Activated naive CD8-positive, alpha-beta T cell treated with anti-CD3 and anti-CD28 coated beads, Interleukin-2, amount 10 ng/mL, durations not matched to agents 7 days and 5 days (primary cell): Measurements from ENCODE around the gene ARL1. TPM values are rescaled to one million over a fixed set of nuclear protein-coding genes. Genes with fewer than 3 reads are reported as not detected.
"Not testable (repeated sequence)": the region's sequence is repeated elsewhere in the genome, so short reads cannot be mapped to it uniquely, and the experiment has no call there.

Experiments
- ATAC-seq: fragments of 150-1000 bp; cut with Tn5 transposase; one replicate; pipeline ENCODE4 v1.10.0; 2021; ENCODE audit warnings: low read depth, moderate library complexity
- POLR2A ChIA-PET: fragments of 350-600 bp; sonication (Branson Sonifier 250); formaldehyde crosslinking; loops from one replicate; lab custom pipeline; 2021; ENCODE audit warnings: antibody characterized with exemption; lab: Charles Lee
- DNase-seq: peaks from one replicate; pipeline ENCODE4 v3.0.0; 2021
- H3K27ac Mint-ChIP-seq: one replicate; pipeline ENCODE4 v1.8.0; 2022; ENCODE audit warnings: mild to moderate bottlenecking, mixed read lengths
- H3K27me3 Mint-ChIP-seq: one replicate; pipeline ENCODE4 v1.8.0; 2022; ENCODE audit warnings: mild to moderate bottlenecking, moderate library complexity, mixed read lengths
- H3K36me3 Mint-ChIP-seq: one replicate; pipeline ENCODE4 v1.8.0; 2021; ENCODE audit warnings: mild to moderate bottlenecking, mixed read lengths
- H3K4me1 Mint-ChIP-seq: one replicate; pipeline ENCODE4 v1.8.0; 2021; ENCODE audit warnings: mixed read lengths
- H3K4me3 Mint-ChIP-seq: one replicate; pipeline ENCODE4 v1.8.0; 2022; ENCODE audit warnings: mild to moderate bottlenecking, moderate library complexity, mixed read lengths
- H3K9me3 Mint-ChIP-seq: one replicate; pipeline ENCODE4 v1.8.0; 2021; ENCODE audit warnings: mixed read lengths
- total RNA-seq, 2 experiments: library from RNA; stranded (reverse); gene quantifications; one replicate each; pipeline ENCODE4 v1.2.3, GENCODE V29; 2021

The ARL1 gene
- 10 to 100 TPM; 41.8 to 42.1 TPM for total RNA-seq

DNA sequence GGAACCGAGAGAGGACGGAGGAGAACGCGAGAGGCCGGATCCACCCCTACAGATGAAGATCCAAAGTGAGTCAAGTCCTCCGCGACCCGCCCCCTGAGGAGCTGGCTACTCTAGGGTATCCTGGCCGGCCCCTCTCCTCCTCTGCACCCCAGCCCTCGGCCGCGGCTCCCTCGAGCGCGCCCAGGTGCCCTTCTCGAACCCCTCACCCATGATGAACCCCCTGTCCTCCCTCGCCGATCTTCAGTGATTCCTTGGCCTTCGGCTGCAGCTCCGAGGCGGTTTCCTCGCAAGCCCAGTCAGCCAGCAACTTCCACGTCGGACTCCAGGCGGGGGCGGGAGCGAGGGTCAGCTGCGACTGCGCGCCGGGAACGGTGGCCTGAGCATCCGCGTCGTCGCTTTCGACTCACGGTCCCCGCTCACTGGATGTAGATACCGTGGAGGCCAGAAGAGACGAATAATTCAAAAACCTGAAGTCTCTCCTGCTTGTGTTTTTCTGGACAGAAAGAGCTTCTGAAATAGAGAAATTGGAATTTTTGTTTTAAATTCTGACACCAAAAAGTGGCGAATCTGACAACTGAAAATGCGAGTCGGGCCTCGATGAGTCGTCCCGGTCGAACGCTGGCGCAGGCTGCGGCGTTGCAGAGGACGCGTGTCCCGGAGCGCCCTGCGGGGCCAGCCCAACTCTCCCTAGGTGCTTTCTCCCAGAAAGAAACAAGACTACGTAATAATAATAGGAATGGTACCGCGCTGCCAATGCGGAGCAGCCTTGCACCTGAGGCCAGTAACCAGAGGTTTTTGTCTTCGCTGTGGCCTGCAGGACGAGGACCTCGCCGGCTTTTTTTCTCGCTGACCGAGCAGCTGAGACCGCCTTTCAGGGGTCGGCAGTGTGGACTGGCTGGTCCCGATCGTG is at the start of gene ARL1:
Gene ARL1 (minus strand): TSS at position 337 of the 910 bp plus-strand sequence. CDS start 127 bp downstream, at position 210.
- ATAC-seq = peak; percentile 79
- Mint-ChIP-seq H3K27me3 (peaks cover 4% of the 10 kb centered on the region), H3K27ac (peak within 1 kb of the TSS; percentile 89), H3K36me3 (peaks cover 2% of the 10 kb centered on the region), H3K4me1 (peaks cover 15% of the 10 kb centered on the region), H3K4me3 (peak within 1 kb of the TSS; percentile 90), H3K9me3 (no peaks in the 10 kb centered on the region)
- POLR2A ChIA-PET = interaction anchor here (0.7 kb wide), 1 partner anchor 432 kb away, joined by 3 read pairs; no protein-coding TSS in a partner anchor
- peak; percentile 77 for DNase-seq

DNA sequence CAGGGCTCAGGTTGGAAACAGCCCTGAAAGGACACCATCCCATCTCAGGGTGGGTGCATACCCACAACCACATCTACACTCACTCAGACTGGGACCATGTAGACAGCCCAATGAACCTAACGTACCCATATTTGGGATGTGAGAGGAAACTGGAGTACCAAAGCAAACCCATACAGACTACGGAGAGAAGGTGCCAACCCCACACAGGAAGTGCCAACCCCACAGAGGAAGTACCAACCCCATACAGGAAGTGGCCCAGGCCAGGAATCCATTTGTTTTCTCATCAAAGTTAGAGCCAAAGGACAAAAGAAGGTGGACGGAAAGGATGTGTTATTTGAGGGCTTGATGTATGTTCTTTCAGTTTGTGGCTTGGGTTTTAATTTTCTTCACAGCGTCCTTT is 48.1 kb upstream of the ARL1 start:
- Mint-ChIP-seq H3K9me3 (peaks cover 7% of the 10 kb centered on the region), H3K27ac (peak overlapping the region; percentile 79), H3K36me3 (peaks cover 5% of the 10 kb centered on the region), H3K4me3 (peak overlapping the region; percentile 38), H3K27me3 (no peaks in the 10 kb centered on the region), H3K4me1 (peaks cover 11% of the 10 kb centered on the region)
- DNase-seq (peak; percentile 32), ATAC-seq (peak; percentile 74)
- POLR2A ChIA-PET = no interaction called here

DNA sequence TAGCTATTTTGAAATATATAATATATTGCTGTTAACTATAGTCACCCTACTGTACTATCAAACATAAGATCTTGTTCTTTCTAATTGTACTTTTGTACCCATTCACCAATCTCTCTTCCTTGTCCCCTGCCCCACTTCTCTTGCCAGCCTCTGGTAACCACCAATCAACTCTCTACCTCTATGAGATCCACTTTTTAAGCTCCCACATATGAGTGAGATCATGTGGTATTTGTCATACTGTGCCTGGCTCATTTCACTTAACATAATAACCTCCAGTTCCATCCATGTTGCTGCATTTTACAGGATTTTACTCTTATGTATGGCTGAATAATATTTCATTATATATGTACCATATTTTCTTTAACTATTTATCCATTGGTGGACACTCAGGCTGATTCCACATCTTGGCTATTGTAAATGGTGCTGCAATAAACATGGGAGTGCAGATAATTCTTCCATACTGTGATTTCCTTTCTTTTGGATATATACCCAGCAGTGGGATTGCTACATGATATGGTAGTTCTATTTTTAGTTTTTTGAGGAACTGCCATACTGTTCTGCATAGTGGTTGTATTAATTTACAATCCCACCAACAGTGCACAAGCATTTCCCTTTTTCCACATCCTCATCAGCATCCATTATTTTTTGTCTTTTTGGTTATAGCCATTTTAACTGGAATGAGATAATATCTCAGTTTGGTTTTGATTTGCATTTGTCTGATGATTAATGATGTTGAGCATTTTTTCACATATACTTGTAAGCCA is 34.1 kb upstream of the ARL1 start:
- no peak overlapping the region for H3K4me3 Mint-ChIP-seq
- POLR2A ChIA-PET = no interaction called here
- peaks cover 20% of the 10 kb centered on the region for H3K27me3 Mint-ChIP-seq
- no peaks in the 10 kb centered on the region for H3K4me1 Mint-ChIP-seq
- ATAC-seq (no peak), DNase-seq (no peak)
- H3K36me3 Mint-ChIP-seq = no peaks in the 10 kb centered on the region
- H3K9me3 Mint-ChIP-seq = no peaks in the 10 kb centered on the region
- no peak overlapping the region for H3K27ac Mint-ChIP-seq

DNA sequence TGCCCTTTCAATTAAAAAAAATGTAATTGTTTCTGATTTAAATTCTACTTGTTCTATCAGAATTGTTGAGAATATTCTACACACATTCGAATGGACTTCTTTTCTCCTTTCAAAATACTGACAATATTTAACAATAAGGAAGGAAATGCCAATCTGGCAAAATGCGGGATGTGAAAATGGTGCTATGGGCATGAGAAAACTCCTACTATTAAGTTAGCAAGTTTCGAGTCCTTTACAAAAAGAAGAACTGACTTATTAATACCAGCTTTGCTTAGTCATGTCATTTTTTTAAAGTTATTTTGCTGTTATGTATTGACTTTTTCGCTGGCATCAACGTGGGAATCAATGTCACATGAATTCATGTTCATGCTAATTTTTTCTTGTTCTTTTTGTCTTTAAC is 31.7 kb upstream of the ARL1 start:
- Mint-ChIP-seq H3K27ac (no peak overlapping the region), H3K4me1 (no peaks in the 10 kb centered on the region), H3K4me3 (no peak overlapping the region), H3K9me3 (no peaks in the 10 kb centered on the region), H3K27me3 (peaks cover 20% of the 10 kb centered on the region), H3K36me3 (no peaks in the 10 kb centered on the region)
- POLR2A ChIA-PET = no interaction called here
- no peak for DNase-seq
- no peak for ATAC-seq

DNA sequence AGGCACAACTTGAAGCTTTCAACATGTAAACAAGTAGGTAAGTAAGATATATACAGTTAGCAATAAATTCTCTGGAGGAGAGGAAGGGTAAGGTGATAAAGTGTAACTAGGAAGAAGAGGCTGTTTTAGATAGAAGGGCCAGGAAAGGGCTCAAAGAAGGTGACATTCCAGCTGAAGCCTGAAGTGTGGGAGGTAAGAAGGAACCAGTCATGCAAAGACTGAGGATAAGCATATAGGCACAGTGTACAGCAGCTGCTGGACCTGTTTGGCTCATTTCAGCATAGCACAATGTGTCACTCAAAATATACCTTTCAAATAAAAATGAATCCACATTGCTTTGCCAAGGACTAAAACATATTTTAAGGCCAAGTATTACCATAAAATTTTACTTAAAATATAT is 28.6 kb upstream of the ARL1 start:
- H3K27ac Mint-ChIP-seq = no peak overlapping the region

DNA sequence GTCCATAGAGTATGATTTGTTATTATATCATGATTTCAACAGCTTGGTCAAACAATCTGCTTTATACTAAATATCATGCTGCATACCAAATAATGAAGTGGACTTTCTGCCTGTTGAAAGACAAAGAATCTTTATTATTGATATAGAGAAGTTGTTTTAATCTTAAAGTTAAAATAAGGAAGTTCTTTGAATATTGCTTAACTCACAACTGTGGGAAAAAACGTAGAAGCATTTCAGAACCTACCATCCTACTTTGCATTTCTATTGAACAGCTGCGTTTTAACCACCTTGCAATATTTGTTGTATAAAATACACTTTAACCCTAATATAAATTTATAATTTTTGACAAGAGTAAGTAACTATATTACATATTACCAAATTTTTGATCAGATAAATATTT is 22.9 kb upstream of the ARL1 start:
- ATAC-seq = no peak
- no peak for DNase-seq
- POLR2A ChIA-PET = no interaction called here

More for the DNA sequence above, 28.6 kb upstream of the ARL1 start:
- Mint-ChIP-seq H3K4me1 (no peaks in the 10 kb centered on the region), H3K4me3 (no peak overlapping the region), H3K36me3 (no peaks in the 10 kb centered on the region), H3K9me3 (no peaks in the 10 kb centered on the region), H3K27me3 (peaks cover 15% of the 10 kb centered on the region)
- ATAC-seq (no peak), DNase-seq (no peak)
- POLR2A ChIA-PET = no interaction called here

DNA sequence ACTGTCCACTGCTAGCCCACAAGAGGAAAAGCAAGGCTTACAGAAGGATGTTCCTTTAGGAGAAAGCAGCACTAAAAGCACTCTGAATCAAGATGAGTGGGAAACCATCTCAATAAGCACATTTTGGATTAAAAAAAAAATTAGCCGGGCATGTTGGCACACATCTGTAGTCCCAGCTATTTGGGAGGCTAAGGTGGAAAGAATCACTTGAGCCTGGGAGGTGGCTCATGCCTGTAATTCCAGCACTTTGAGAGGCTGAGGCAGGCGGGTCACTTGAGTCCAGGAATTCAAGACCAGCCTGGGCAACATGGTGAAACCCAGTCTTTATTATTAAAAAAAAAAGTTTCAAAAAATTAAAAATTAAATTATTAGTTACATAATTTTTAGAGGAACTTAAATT is 17.0 kb upstream of the ARL1 start:
- Mint-ChIP-seq H3K27me3 (no peaks in the 10 kb centered on the region), H3K9me3 (no peaks in the 10 kb centered on the region), H3K36me3 (no peaks in the 10 kb centered on the region), H3K4me1 (no peaks in the 10 kb centered on the region), H3K4me3 (no peak overlapping the region), H3K27ac (no peak overlapping the region)
- DNase-seq = no peak
- ATAC-seq = no peak
- POLR2A ChIA-PET = no interaction called here

More for the DNA sequence above, 22.9 kb upstream of the ARL1 start:
- Mint-ChIP-seq H3K4me3 (no peak overlapping the region), H3K27me3 (no peaks in the 10 kb centered on the region), H3K36me3 (no peaks in the 10 kb centered on the region), H3K27ac (no peak overlapping the region), H3K9me3 (no peaks in the 10 kb centered on the region), H3K4me1 (no peaks in the 10 kb centered on the region)

DNA sequence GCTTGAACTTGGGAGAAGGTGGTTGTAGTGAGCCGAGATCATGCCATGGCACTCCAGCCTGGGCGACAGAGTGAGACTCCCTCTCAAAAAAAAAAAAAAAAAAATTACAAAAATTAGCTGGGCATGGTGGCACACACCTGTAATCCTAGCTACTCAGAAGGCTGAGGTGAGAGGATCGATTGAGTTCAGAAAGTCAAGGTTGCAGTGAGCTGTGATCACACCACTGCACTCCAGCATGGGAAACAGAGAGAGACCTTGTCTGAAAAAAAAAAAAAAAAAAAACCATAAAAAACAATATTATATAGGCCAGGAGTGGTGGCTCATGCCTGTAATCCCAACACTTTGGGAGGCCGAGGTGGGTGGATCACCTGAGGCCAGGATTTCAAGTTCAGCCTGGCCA is 14.5 kb upstream of the ARL1 start:
- H3K27me3 Mint-ChIP-seq, H3K36me3 Mint-ChIP-seq, H3K4me3 Mint-ChIP-seq, ATAC-seq, H3K4me1 Mint-ChIP-seq, H3K27ac Mint-ChIP-seq, H3K9me3 Mint-ChIP-seq, DNase-seq, POLR2A ChIA-PET: not testable (repeated sequence)

DNA sequence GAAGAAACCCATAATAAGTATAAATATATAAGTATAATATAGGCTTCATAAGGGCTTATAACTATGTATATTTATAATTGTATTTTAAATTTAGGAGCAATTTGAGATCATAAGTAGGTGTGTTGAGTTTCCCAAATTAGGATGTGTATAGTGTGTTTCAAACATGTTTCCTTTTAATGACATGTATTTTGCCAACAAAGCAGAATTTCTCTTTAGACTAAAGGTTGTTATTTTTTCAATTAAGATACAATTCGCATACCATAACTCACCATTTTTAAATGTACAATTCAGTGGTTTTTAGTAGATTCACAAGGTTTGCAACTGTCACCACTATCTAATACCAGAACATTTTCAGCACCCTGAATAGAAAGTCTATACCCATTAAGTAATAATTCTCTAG is 7.7 kb upstream of the ARL1 start:
- Mint-ChIP-seq H3K4me3 (no peak overlapping the region), H3K9me3 (no peaks in the 10 kb centered on the region), H3K4me1 (no peaks in the 10 kb centered on the region), H3K27ac (no peak overlapping the region), H3K36me3 (no peaks in the 10 kb centered on the region), H3K27me3 (peaks cover 6% of the 10 kb centered on the region)
- no peak for DNase-seq
- ATAC-seq = no peak
- POLR2A ChIA-PET = interaction anchor here (0.6 kb wide), 1 partner anchor 591 kb away, joined by 3 read pairs; no protein-coding TSS in a partner anchor

DNA sequence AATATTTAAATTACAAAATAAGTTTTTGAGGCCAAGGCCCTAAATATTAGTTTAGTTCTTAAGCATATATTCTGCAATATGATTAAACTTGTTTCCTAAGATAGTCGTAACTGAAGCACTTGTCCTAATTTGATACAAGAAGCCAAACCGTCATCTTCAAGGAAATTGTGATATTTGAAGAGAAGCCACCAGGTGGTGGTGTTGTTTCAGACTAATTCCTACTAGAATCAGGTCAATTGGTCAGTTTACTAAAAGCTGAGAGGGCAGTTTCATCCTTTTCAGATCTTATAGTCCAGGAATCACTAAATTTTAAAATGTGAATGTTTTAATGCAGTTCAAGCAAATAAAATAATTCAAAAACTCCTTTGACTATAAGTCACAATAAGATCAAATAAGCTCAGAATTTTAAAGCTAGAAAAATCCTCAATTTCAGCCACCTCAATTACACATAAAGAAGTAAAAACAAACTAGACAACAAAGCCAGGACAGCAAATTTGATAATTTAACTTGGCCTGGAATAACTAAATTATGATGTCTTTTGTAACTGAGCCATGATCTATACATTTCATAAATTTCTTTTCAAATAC is 7.1 kb upstream of the ARL1 start:
- POLR2A ChIA-PET = interaction anchor here (0.6 kb wide), 1 partner anchor 591 kb away, joined by 3 read pairs; no protein-coding TSS in a partner anchor
- Mint-ChIP-seq H3K9me3 (no peaks in the 10 kb centered on the region), H3K4me3 (no peak overlapping the region), H3K4me1 (no peaks in the 10 kb centered on the region), H3K36me3 (no peaks in the 10 kb centered on the region), H3K27ac (no peak overlapping the region), H3K27me3 (peaks cover 6% of the 10 kb centered on the region)
- ATAC-seq = no peak
- no peak for DNase-seq

DNA sequence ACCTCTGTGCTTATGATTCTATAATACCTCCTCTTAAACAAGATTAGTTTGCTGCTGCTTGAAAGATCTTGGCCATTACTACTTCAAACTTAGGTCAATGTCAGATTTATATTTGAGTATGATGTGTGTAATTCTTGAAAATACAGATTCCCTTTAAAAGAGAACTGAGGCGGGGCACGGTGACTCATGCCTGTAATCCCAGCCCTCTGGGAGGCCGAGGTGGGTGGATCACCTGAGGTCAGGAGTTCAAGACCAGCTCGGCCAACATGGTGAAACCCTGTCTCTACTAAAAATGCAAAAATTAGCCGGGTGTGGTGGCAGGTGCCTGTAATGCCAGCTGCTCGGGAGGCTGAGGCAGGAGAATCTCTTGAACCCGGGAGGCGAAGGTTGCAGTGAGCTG is 2.6 kb upstream of the ARL1 start:
- H3K27ac Mint-ChIP-seq, ATAC-seq, POLR2A ChIA-PET, H3K27me3 Mint-ChIP-seq, DNase-seq, H3K4me3 Mint-ChIP-seq, H3K9me3 Mint-ChIP-seq, H3K36me3 Mint-ChIP-seq: not testable (repeated sequence)
- H3K4me1 Mint-ChIP-seq = peaks cover 12% of the 10 kb centered on the region

DNA sequence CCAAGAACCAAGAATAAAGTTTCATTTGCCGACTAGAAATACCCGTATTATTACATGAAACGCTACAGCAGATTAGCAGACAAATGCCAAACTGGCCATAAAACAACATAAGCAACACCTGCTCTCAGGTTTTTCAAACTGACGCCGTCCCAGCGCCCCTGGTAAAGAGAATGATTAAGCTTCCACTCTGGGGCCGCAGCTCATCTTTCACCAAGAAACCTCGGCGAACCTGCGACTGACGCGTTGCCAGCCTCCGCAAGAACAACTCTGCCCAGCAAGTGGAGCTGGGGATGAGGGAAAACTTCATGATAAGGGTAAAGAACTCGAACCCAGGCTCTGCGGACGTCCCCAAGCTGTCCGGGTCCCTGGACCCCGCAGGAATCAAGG is 530 bp downstream of the ARL1 start:
- POLR2A ChIA-PET = interaction anchor here (0.7 kb wide), 1 partner anchor 433 kb away, joined by 3 read pairs; no protein-coding TSS in a partner anchor
- H3K4me1 Mint-ChIP-seq = peaks cover 15% of the 10 kb centered on the region
- peaks cover 2% of the 10 kb centered on the region for H3K36me3 Mint-ChIP-seq
- no peaks in the 10 kb centered on the region for H3K9me3 Mint-ChIP-seq
- H3K27ac Mint-ChIP-seq = peak overlapping the region; percentile 89
- H3K4me3 Mint-ChIP-seq = peak overlapping the region; percentile 90
- DNase-seq (no peak), ATAC-seq (peak; percentile 40)
- H3K27me3 Mint-ChIP-seq = no peaks in the 10 kb centered on the region

DNA sequence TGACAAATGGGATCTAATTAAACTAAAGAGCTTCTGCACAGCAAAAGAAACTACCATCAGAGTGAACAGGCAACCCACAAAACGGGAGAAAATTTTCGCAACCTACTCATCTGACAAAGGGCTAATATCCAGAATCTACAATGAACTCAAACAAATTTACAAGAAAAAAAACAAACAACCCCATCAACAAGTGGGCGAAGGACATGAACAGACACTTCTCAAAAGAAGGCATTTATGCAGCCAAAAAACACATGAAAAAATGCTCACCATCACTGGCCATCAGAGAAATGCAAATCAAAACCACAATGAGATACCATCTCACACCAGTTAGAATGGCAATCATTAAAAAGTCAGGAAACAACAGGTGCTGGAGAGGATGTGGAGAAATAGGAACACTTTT is 16.4 kb downstream of the ARL1 start:
- H3K27me3 Mint-ChIP-seq, H3K9me3 Mint-ChIP-seq, POLR2A ChIA-PET, DNase-seq, H3K4me3 Mint-ChIP-seq, ATAC-seq, H3K27ac Mint-ChIP-seq, H3K4me1 Mint-ChIP-seq: not testable (repeated sequence)
- peaks cover 44% of the 10 kb centered on the region for H3K36me3 Mint-ChIP-seq
